Esophagus squamous epithelium (tissue), 4 donors: Measurements from ENCODE around the gene PDK2.

Experiments used
- CTCF ChIP-seq, 6 experiments: fragments of 450-650 bp in 4 of 6; fragments of 200-600 bp in 2 of 6; sonication (generic) in 2 of 6; IDR thresholded peaks; one replicate each; pipeline ENCODE4 v1.5.1; 2016 to 2019; ENCODE audit warnings: antibody characterized with exemption in 6 of 6, mild to moderate bottlenecking in 4 of 6, moderate library complexity in 4 of 6
- POLR2A ChIP-seq, 4 donors: fragments of 450-650 bp; IDR thresholded peaks; one replicate each; pipeline ENCODE4 v1.6.1; 2017; ENCODE audit warnings: antibody characterized with exemption in 4 of 4, mild to moderate bottlenecking in 4 of 4, moderate library complexity in 3 of 4

GRCh38 chr17:50046667-50047066 is 48.5 kb upstream of the PDK2 start:
- no peak for TF ChIP-seq CTCF (IDR thresholded peaks at IDR 0.05)
- TF ChIP-seq POLR2A (IDR thresholded peaks at IDR 0.05) = no peak
